ENCODE measurements around the gene RAX. TPM values are rescaled to one million over a fixed set of nuclear protein-coding genes. Genes with fewer than 3 reads are reported as not detected.
"Not testable (repeated sequence)": the region's sequence is repeated elsewhere in the genome, so short reads cannot be mapped to it uniquely, and the experiment has no call there.

RAX gene
- total and polyA plus RNA-seq, 4 donors, result 0.02 TPM; not detected in 3

DNA sequence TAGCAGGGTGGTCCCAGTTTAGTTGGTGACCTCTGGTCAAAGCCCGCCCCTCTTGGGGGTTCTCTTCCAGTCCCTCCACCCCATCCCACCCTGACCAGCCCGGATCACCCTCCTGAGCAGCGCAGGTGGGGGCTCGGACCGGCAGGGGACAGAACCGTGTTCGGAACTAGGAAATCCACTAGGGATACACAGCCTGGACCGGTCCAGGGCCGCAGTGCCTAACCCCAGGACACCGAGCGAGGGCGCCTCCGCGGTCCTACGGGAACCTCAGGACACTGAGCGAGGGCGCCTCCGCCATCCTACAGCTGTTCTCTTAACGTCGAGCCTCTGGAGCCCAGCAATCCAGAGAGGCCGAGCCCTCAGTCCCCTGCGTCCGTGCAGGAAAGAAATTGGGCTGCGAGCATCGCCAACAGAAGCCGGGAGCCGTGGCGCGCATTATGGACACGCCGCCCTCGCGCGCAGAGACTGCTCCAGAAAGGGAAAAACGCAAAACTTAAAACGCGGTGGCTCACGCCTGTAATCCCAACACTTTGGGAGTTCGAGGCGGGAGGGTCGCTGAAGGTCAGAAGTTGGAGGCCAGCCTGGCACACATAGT lies 8.5 kb downstream of the RAX start:
- Histone ChIP-seq H3K4me3 (no peak overlapping the region), H3K4me1 (ENCODE audit: control insufficient read depth in 5 of 5, insufficient read depth in 5 of 5, low read length in 5 of 5) (peaks cover 0 to 16% (median 0%) of the 10 kb centered on the region in 5 donors), H3K9ac (ENCODE audit: insufficient read depth in 1 of 2, low read length in 2 of 2) (no peak overlapping the region), H3K27me3 (ENCODE audit: control insufficient read depth in 3 of 3, insufficient read depth in 3 of 3, low read length in 2 of 3) (peaks cover 5 to 71% (median 68%) of the 10 kb centered on the region in 3 donors), H3K9me3 (ENCODE audit: control insufficient read depth in 4 of 4, insufficient read depth in 3 of 4, low read length in 3 of 4) (peaks cover 0 to 11% (median 0%) of the 10 kb centered on the region in 4 donors), H3K27ac (ENCODE audit: low read depth in 1 of 2, low read length in 1 of 2) (no peak overlapping the region), H3K36me3 (ENCODE audit: control insufficient read depth in 4 of 4, insufficient read depth in 4 of 4, low read length in 4 of 4) (no peaks in the 10 kb centered on the region)
- DNase-seq (no peak), ATAC-seq (ENCODE audit: insufficient read depth, low FRiP score) (no peak)
- WGBS, 2 donors, result 8% methylated on average over 41 of the region's 41 CpGs
- TF ChIP-seq, protein P1, sequence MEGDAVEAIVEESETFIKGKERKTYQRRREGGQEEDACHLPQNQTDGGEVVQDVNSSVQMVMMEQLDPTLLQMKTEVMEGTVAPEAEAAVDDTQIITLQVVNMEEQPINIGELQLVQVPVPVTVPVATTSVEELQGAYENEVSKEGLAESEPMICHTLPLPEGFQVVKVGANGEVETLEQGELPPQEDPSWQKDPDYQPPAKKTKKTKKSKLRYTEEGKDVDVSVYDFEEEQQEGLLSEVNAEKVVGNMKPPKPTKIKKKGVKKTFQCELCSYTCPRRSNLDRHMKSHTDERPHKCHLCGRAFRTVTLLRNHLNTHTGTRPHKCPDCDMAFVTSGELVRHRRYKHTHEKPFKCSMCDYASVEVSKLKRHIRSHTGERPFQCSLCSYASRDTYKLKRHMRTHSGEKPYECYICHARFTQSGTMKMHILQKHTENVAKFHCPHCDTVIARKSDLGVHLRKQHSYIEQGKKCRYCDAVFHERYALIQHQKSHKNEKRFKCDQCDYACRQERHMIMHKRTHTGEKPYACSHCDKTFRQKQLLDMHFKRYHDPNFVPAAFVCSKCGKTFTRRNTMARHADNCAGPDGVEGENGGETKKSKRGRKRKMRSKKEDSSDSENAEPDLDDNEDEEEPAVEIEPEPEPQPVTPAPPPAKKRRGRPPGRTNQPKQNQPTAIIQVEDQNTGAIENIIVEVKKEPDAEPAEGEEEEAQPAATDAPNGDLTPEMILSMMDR (IDR thresholded peaks at IDR 0.05; ENCODE audit: control extremely low read depth, extremely low read depth), result no peak

DNA sequence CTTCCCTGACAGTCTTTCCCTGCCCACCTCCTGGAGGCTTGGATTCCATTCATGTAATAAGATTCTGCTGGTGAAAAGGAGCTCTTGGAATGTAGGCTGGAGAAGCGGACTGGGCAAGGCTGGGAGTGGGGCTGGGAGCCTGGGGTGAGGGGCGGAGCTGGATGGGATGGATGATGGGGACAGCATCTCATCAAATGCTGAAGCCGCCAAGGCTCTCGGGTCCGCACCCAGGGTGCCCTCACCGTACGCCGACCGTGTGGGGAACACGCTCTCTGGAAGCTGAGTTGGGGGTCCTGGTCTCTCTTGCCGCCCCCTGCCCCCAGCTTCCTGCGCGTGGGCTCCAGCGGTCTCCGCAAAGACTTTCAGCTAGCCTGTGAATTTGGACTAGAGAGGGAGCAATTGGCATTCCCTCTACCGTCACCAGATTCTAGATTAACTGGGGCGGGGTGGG lies 9.1 kb downstream of the RAX start:
- Histone ChIP-seq H3K36me3 (ENCODE audit: control insufficient read depth in 4 of 4, insufficient read depth in 4 of 4, low read length in 4 of 4) (no peaks in the 10 kb centered on the region), H3K4me1 (ENCODE audit: control insufficient read depth in 5 of 5, insufficient read depth in 5 of 5, low read length in 5 of 5) (peaks cover 0 to 11% (median 0%) of the 10 kb centered on the region in 5 donors), H3K27me3 (ENCODE audit: control insufficient read depth in 3 of 3, insufficient read depth in 3 of 3, low read length in 2 of 3) (peaks cover 5 to 65% (median 64%) of the 10 kb centered on the region in 3 donors), H3K9me3 (ENCODE audit: control insufficient read depth in 4 of 4, insufficient read depth in 3 of 4, low read length in 3 of 4) (peaks cover 0 to 11% (median 0%) of the 10 kb centered on the region in 4 donors), H3K27ac (ENCODE audit: low read depth in 1 of 2, low read length in 1 of 2) (no peak overlapping the region), H3K4me3 (no peak overlapping the region), H3K9ac (ENCODE audit: insufficient read depth in 1 of 2, low read length in 2 of 2) (no peak overlapping the region)
- TF ChIP-seq, protein P1 (IDR thresholded peaks at IDR 0.05; ENCODE audit: control extremely low read depth, extremely low read depth), result no peak
- DNase-seq (no peak), ATAC-seq (ENCODE audit: insufficient read depth, low FRiP score) (no peak)
- WGBS, 2 donors, result 7 to 8% methylated on average over 17 of the region's 17 CpGs

DNA sequence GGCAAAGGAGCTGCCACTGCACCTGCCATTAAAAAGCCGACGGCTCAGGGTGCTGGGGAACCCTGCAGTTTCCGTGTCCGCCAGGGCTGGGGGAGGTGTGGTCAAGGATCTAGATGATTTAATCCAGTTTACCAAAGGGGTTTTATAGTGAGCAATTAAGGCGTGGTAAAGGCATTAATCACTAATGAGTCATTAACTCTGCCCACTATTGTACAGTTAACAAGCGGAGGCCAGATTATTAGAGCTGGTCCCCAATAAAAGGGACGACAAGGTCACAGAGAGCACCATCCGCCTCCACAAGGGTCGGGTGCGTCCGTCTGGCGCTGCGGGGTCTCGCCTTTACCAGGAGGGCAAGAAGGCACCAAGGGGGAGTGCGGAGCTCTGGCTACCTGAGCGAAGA lies 9.6 kb downstream of the RAX start:
- Histone ChIP-seq H3K9me3 (ENCODE audit: control insufficient read depth in 4 of 4, insufficient read depth in 3 of 4, low read length in 3 of 4) (peaks cover 0 to 10% (median 0%) of the 10 kb centered on the region in 4 donors), H3K4me1 (ENCODE audit: control insufficient read depth in 5 of 5, insufficient read depth in 5 of 5, low read length in 5 of 5) (peaks cover 0 to 10% (median 0%) of the 10 kb centered on the region in 5 donors), H3K27me3 (ENCODE audit: control insufficient read depth in 3 of 3, insufficient read depth in 3 of 3, low read length in 2 of 3) (peaks cover 5 to 63% (median 61%) of the 10 kb centered on the region in 3 donors), H3K36me3 (ENCODE audit: control insufficient read depth in 4 of 4, insufficient read depth in 4 of 4, low read length in 4 of 4) (no peaks in the 10 kb centered on the region), H3K4me3 (no peak overlapping the region), H3K27ac (ENCODE audit: low read depth in 1 of 2, low read length in 1 of 2) (no peak overlapping the region), H3K9ac (ENCODE audit: insufficient read depth in 1 of 2, low read length in 2 of 2) (no peak overlapping the region)
- 9 to 11% methylated on average over 16 of the region's 16 CpGs for WGBS, 2 donors
- TF ChIP-seq, protein P1 (IDR thresholded peaks at IDR 0.05; ENCODE audit: control extremely low read depth, extremely low read depth), result no peak
- DNase-seq (no peak), ATAC-seq (ENCODE audit: insufficient read depth, low FRiP score) (no peak)

DNA sequence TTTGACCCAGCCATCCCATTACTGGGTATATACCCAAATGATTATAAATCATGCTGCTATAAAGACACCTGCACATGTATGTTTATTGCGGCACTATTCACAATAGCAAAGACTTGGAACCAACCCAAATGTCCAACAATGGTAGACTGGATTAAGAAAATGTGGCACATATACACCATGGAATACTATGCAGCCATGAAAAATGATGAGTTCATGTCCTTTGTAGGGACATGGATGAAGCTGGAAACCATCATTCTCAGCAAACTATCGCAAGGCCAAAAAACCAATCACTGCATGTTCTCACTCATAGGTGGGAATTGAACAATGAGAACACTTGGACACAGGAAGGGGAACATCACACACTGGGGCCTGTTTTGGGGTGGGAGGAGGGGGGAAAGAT lies 11.0 kb downstream of the RAX start:
- not testable (repeated sequence) for DNase-seq; H3K4me3 ChIP-seq; H3K9ac ChIP-seq (ENCODE audit: insufficient read depth in 1 of 2, low read length in 2 of 2); H3K4me1 ChIP-seq (ENCODE audit: control insufficient read depth in 5 of 5, insufficient read depth in 5 of 5, low read length in 5 of 5); ATAC-seq (ENCODE audit: insufficient read depth, low FRiP score); H3K9me3 ChIP-seq (ENCODE audit: control insufficient read depth in 4 of 4, insufficient read depth in 3 of 4, low read length in 3 of 4); H3K27ac ChIP-seq (ENCODE audit: low read depth in 1 of 2, low read length in 1 of 2); H3K36me3 ChIP-seq (ENCODE audit: control insufficient read depth in 4 of 4, insufficient read depth in 4 of 4, low read length in 4 of 4)
- 88 to 100% methylated on average over 1 to 2 of the region's 2 CpGs for WGBS, 2 donors
- peaks cover 4 to 49% (median 47%) of the 10 kb centered on the region in 3 donors for H3K27me3 ChIP-seq (ENCODE audit: control insufficient read depth in 3 of 3, insufficient read depth in 3 of 3, low read length in 2 of 3)

DNA sequence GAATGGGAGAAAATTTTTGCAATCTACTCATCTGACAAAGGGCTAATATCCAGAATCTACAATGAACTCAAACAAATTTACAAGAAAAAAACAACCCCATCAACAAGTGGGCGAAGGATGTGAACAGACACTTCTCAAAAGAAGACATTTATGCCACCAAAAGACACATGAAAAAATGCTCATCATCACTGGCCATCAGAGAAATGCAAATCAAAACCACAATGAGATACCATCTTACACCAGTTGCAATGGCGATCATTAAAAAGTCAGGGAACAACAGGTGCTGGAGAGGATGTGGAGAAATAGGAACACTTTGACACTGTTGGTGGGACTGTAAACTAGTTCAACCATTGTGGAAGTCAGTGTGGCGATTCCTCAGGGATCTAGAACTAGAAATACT lies 11.4 kb downstream of the RAX start:
- not testable (repeated sequence) for H3K36me3 ChIP-seq (ENCODE audit: control insufficient read depth in 4 of 4, insufficient read depth in 4 of 4, low read length in 4 of 4); H3K9me3 ChIP-seq (ENCODE audit: control insufficient read depth in 4 of 4, insufficient read depth in 3 of 4, low read length in 3 of 4); H3K9ac ChIP-seq (ENCODE audit: insufficient read depth in 1 of 2, low read length in 2 of 2); DNase-seq; H3K4me3 ChIP-seq; H3K27ac ChIP-seq (ENCODE audit: low read depth in 1 of 2, low read length in 1 of 2); H3K4me1 ChIP-seq (ENCODE audit: control insufficient read depth in 5 of 5, insufficient read depth in 5 of 5, low read length in 5 of 5); ATAC-seq (ENCODE audit: insufficient read depth, low FRiP score)
- 71 to 85% methylated on average over 3 of the region's 3 CpGs for WGBS, 2 donors
- peaks cover 0 to 45% (median 43%) of the 10 kb centered on the region in 3 donors for H3K27me3 ChIP-seq (ENCODE audit: control insufficient read depth in 3 of 3, insufficient read depth in 3 of 3, low read length in 2 of 3)

DNA sequence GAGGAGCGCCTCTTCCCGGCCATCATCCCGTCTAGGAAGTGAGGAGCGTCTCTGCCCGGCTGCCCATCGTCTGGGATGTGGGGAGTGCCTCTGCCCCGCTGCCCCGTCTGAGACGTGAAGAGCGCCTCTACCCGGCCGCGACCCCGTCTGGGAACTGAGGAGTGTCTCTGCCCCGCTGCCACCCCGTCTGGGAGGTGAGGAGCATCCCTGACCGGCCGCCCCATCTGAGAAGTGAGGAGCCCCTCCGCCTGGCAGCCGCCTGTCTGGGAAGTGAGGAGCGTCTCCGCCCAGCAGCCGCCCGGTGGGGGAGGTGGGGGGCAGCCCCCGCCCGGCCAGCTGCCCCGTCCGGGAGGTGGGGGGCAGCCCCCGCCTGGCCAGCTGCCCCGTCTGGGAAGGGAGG lies 17.8 kb downstream of the RAX start:
- not testable (repeated sequence) for H3K27ac ChIP-seq (ENCODE audit: low read depth in 1 of 2, low read length in 1 of 2); H3K36me3 ChIP-seq (ENCODE audit: control insufficient read depth in 4 of 4, insufficient read depth in 4 of 4, low read length in 4 of 4); H3K4me3 ChIP-seq; H3K9ac ChIP-seq (ENCODE audit: insufficient read depth in 1 of 2, low read length in 2 of 2); H3K27me3 ChIP-seq (ENCODE audit: control insufficient read depth in 3 of 3, insufficient read depth in 3 of 3, low read length in 2 of 3); H3K9me3 ChIP-seq (ENCODE audit: control insufficient read depth in 4 of 4, insufficient read depth in 3 of 4, low read length in 3 of 4); ATAC-seq (ENCODE audit: insufficient read depth, low FRiP score); DNase-seq; H3K4me1 ChIP-seq (ENCODE audit: control insufficient read depth in 5 of 5, insufficient read depth in 5 of 5, low read length in 5 of 5)
- WGBS, 2 donors, result 92 to 96% methylated on average over 17 to 30 of the region's 30 CpGs
